IPS DF 19.7 (cell line): ENCODE measurements around the gene DCAF8.

Experiments used
- DNase-seq: peaks from one replicate; pipeline ENCODE4 v3.0.0-alpha.2; 2013; ENCODE audit warnings: low read depth, low spot score

Gene DCAF8

DNA sequence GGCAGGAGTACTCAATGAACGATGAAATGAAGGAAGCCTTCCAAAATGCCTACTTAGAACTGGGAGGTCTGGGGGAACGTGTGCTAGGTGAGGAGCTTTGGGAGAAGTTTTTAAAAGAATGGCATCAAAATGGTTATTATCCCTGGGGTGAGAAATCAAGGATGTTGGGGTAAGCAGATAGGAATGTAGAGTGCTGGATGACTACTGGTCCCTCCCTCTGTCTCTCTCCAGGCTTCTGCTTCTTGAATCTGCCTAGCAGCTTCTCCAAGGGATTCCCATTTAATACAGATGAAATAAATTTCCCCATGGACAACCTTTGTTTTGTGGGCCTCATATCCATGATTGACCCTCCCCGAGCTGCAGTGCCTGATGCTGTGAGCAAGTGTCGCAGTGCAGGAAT lies 91.0 kb downstream of the DCAF8 start:
- DNase-seq: no peak

- DNase-seq: peak; percentile 98
Observed at GRCh38 chr1:160169553-160170399, 92.6 kb downstream of the DCAF8 start.

- DNase-seq: peak; percentile 54
Observed at GRCh38 chr1:160168609-160169369, 93.6 kb downstream of the DCAF8 start.

GRCh38 chr1:160168016-160168415 lies 94.3 kb downstream of the DCAF8 start:
- DNase-seq: no peak

- DNase-seq: no peak
Observed at GRCh38 chr1:160167580-160167979, 94.8 kb downstream of the DCAF8 start.

DNA sequence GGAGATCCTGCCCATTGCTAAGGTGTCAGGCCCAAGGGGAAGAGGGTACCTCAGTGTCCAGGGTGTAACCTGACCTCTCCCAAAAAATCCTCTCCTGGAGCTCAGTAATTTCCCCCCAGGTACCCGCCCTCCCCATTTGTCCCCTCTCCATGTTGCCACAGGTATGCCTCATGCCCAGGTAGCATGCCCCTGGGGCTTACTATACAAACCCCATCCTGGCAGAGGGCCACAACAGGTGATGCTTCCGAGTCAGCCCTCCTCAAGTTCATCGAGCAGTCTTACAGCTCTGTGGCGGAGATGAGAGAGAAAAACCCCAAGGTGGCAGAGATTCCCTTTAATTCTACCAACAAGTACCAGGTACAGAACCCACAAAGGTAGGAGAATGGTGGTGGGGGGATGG lies 95.3 kb downstream of the DCAF8 start:
- DNase-seq: no peak

- no peak for DNase-seq
Observed at GRCh38 chr1:160166166-160166868, 96.0 kb downstream of the DCAF8 start.
